Ascending aorta (tissue), 2 donors: Measurements from ENCODE around the gene GGPS1. TPM values are rescaled to one million over a fixed set of nuclear protein-coding genes. Genes with fewer than 3 reads are reported as not detected.
"Not testable (repeated sequence)": the region's sequence is repeated elsewhere in the genome, so short reads cannot be mapped to it uniquely, and the experiment has no call there.

ENCODE experiments used
- DNase-seq, 2 donors: peaks; one replicate each; pipeline ENCODE4 v3.0.0-alpha.2; 2019; ENCODE audit warnings: low spot score in 2 of 2
- H3K27ac ChIP-seq, 2 donors: fragments of 200-600 bp; sonication (generic); one replicate each; pipeline ENCODE4 v1.5.1; 2016 to 2017; ENCODE audit warnings: mild to moderate bottlenecking in 1 of 2
- H3K27me3 ChIP-seq: fragments of 200-600 bp; sonication (generic); one replicate; pipeline ENCODE4 v1.5.1; 2017
- H3K36me3 ChIP-seq, 2 donors: fragments of 200-600 bp; sonication (generic); one replicate each; pipeline ENCODE4 v1.5.1; 2016
- H3K4me1 ChIP-seq, 2 donors: fragments of 200-600 bp; sonication (generic); one replicate each; pipeline ENCODE4 v1.5.1; 2016 to 2017; ENCODE audit warnings: mild to moderate bottlenecking in 1 of 2
- H3K4me3 ChIP-seq, 2 donors: fragments of 200-600 bp; sonication (generic); one replicate each; pipeline ENCODE4 v1.5.1; 2016 to 2017; ENCODE audit warnings: mild to moderate bottlenecking in 1 of 2
- H3K9me3 ChIP-seq, 2 donors: fragments of 200-600 bp; sonication (generic); one replicate each; pipeline ENCODE4 v1.5.1; 2016
- CTCF ChIP-seq, 3 experiments: fragments of 200-600 bp in 2 of 3; fragments of 450-650 bp in 1 of 3; sonication (generic) in 2 of 3; IDR thresholded peaks; one replicate each; pipeline ENCODE4 v1.5.1; 2016 to 2019; ENCODE audit warnings: antibody characterized with exemption in 3 of 3, mild to moderate bottlenecking in 1 of 3, moderate library complexity in 1 of 3
- intact Hi-C: fragments of 100-400 bp; cut with DNase I; formaldehyde crosslinking; loops from one replicate; pipeline ENCODE4 v1.15.1; 2023
- total RNA-seq: library from RNA; depleted of rRNA; stranded (reverse); fragments of >200 nt; gene quantifications from one replicate; pipeline ENCODE4 v1.1.0, GENCODE V29; 2016

Gene GGPS1
- 7.2 TPM for total RNA-seq

GRCh38 chr1:235328271-235329138 lies at the start of gene GGPS1:
Gene GGPS1, plus strand, starts transcription at chr1:235328570. Its CDS starts 6,695 bp downstream, at chr1:235335265.
- H3K27me3 ChIP-seq, result no peaks in the 10 kb centered on the region
- no peaks in the 10 kb centered on the region for H3K9me3 ChIP-seq
- no peak for TF ChIP-seq CTCF (IDR thresholded peaks at IDR 0.05)
- DNase-seq, result peak; percentile 93 to 99
- peak within 1 kb of the TSS; percentile 95 to 100 for H3K27ac ChIP-seq
- H3K4me1 ChIP-seq, result peaks cover 9 to 43% of the 10 kb centered on the region in 2 donors
- intact Hi-C loops, result loop anchor here (1.0 to 10.0 kb wide), 7 partner anchors 39 to 744 kb away; partner anchors contain the start of genes B3GALNT2, RBM34, TBCE and TOMM20
- H3K36me3 ChIP-seq, result no peaks in the 10 kb centered on the region
- H3K4me3 ChIP-seq, result peak within 1 kb of the TSS; percentile 66 to 98

- no peak overlapping the region for H3K27ac ChIP-seq
- no peaks in the 10 kb centered on the region for H3K27me3 ChIP-seq
- H3K4me1 ChIP-seq, result no peaks in the 10 kb centered on the region
- no peaks in the 10 kb centered on the region for H3K9me3 ChIP-seq
- H3K4me3 ChIP-seq, result no peak overlapping the region
- intact Hi-C loops, result no loop called here
- TF ChIP-seq CTCF (IDR thresholded peaks at IDR 0.05), result no peak
- DNase-seq, result no peak
- H3K36me3 ChIP-seq, result no peaks in the 10 kb centered on the region
Observed at GRCh38 chr1:235278915-235279292, 49.5 kb upstream of the GGPS1 start.

- intact Hi-C loops, result no loop called here
- TF ChIP-seq CTCF (IDR thresholded peaks at IDR 0.05), result no peak
- H3K27ac ChIP-seq, result no peak overlapping the region
- no peak overlapping the region for H3K4me3 ChIP-seq
- DNase-seq, result no peak
- H3K27me3 ChIP-seq, result no peaks in the 10 kb centered on the region
- no peaks in the 10 kb centered on the region for H3K9me3 ChIP-seq
- no peaks in the 10 kb centered on the region for H3K36me3 ChIP-seq
- no peaks in the 10 kb centered on the region for H3K4me1 ChIP-seq
Observed at GRCh38 chr1:235279694-235280093, 48.7 kb upstream of the GGPS1 start.

- no peaks in the 10 kb centered on the region for H3K36me3 ChIP-seq
- H3K9me3 ChIP-seq, result no peaks in the 10 kb centered on the region
- H3K27ac ChIP-seq, result no peak overlapping the region
- H3K4me3 ChIP-seq, result no peak overlapping the region
- H3K27me3 ChIP-seq, result no peaks in the 10 kb centered on the region
- no peak for DNase-seq
- no peaks in the 10 kb centered on the region for H3K4me1 ChIP-seq
- intact Hi-C loops, result no loop called here
- no peak for TF ChIP-seq CTCF (IDR thresholded peaks at IDR 0.05)
Observed at GRCh38 chr1:235280467-235280866, 47.9 kb upstream of the GGPS1 start.

- H3K27me3 ChIP-seq, H3K4me1 ChIP-seq, intact Hi-C loops, H3K36me3 ChIP-seq, H3K9me3 ChIP-seq, H3K27ac ChIP-seq, DNase-seq, H3K4me3 ChIP-seq: not testable (repeated sequence)
Observed at GRCh38 chr1:235283636-235284035, 44.7 kb upstream of the GGPS1 start.

GRCh38 chr1:235284231-235284769 lies 44.1 kb upstream of the GGPS1 start:
- peaks cover 0 to 5% of the 10 kb centered on the region in 2 donors for H3K4me1 ChIP-seq
- H3K27me3 ChIP-seq, result no peaks in the 10 kb centered on the region
- intact Hi-C loops, result no loop called here
- DNase-seq, result no peak
- no peak overlapping the region for H3K27ac ChIP-seq
- no peak overlapping the region for H3K4me3 ChIP-seq
- H3K36me3 ChIP-seq, result no peaks in the 10 kb centered on the region
- H3K9me3 ChIP-seq, result no peaks in the 10 kb centered on the region
- no peak for TF ChIP-seq CTCF (IDR thresholded peaks at IDR 0.05)
